CD4-positive, alpha-beta T cell treated with Interleukin-4 for 1 hour (primary cell): ENCODE data around the gene ISOC2.
"Not testable (repeated sequence)": the region's sequence is repeated elsewhere in the genome, so short reads cannot be mapped to it uniquely, and the experiment has no call there.

Source experiments
- DNase-seq, 2 donors: peaks; one replicate each; pipeline ENCODE4 v3.0.0-alpha.2; 2020 to 2022

ISOC2 gene

DNA sequence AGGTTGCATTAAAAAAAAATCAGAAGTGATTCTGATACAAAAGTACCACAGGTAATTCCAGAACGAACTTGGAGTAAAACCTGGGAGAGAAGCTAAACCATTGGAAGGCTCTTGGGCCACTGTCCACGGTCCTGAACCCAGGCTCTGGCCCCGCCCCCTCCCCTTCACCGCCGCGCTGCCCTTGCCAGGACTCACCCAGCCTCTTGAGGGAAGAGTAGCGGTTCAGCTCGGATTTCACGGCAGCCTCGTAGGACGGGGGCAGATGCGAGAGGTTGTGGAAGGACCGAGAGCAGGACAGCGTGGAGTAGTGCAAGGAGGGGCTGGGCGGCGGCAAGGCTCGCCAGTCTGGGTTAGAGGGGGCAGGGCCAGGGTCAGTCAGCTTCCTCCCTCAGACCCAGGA, 24.0 kb downstream of the ISOC2 start:
- DNase-seq = no peak

DNA sequence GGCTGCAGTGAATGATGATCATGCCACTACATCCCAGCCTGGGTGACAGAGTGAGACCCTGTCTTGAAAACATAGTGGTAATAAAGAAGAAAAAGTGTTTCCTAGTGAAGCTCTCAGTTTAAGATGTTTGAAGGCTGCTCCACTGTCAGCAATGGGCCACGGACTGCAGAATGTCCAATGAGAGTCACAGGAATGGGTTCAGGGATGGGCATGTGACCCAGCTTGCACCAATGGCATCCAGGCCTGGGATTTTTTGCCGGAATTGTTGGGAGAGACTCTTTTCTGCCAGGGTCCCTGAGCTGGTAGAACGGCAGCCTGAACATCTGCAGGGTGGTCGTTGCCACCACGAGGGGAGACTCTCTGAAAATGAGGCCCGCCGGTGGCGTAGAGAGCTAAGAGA, 24.6 kb downstream of the ISOC2 start:
- DNase-seq = no peak

DNA sequence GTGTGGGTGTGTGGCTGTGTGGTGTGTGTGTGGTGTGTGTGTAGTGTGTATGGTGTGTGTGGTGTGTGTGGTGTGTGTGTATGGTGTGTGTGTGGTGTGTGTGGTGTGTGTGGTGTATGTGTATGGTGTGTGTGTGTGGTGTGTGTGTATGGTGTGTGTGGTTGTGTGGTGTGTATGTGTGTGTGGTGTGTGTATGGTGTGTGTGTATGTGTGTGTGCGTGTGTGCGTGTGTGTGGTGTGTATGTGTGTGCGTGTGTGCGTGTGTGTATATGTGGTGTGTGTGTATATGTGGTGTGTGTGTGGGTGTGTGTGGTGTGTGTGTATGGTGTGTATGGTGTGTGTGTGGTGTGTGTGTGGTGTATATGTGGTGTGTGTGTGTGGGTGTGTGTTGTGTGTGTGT, 26.4 kb downstream of the ISOC2 start:
- DNase-seq = no peak

DNA sequence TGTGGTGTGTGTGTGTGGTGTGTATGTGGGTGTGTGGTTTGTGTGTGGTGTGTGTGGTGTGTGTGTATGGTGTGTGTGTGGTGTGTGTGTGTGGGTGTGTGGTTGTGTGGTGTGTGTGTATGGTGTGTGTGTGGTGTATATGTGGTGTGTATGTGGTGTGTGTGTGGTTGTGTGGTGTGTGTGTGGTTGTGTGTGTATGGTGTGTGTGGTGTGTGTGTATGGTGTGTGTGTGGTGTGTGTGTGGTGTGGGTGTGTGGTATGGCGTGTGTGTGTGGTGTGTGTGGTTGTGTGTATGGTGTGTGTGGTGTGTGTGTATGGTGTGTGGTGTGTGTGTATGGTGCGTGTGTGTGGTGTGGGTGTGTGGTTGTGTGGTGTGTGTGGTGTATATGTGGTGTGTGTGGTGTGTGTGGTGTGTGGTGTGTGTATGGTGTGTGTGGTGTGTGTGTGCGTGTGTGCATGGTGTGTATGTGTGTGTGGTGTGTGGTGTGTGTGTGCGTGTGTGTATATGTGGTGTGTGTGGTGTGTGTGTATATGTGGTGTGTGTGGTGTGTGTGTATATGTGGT, 27.0 kb downstream of the ISOC2 start:
- DNase-seq = no peak

DNA sequence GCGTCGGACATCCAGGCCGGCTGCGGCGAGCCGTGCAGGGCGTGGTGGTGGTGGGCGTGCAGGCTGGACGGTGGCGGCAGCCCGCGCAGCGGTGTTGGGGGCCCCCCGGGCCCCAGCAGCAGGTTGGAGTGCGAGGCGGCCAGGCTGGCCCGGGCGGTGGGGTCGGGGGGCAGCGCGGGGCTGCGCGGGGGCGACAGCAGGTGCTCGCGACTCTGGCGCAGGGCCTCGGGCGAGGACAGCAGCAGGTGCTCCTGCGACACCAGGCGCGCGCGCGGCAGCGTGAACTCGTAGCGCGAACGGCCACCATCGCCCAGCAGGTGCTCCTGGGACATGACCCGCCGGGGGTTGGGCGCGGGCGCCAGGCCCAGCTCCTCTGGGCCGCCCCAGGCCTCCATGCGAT, 28.1 kb downstream of the ISOC2 start:
- no peak for DNase-seq

DNA sequence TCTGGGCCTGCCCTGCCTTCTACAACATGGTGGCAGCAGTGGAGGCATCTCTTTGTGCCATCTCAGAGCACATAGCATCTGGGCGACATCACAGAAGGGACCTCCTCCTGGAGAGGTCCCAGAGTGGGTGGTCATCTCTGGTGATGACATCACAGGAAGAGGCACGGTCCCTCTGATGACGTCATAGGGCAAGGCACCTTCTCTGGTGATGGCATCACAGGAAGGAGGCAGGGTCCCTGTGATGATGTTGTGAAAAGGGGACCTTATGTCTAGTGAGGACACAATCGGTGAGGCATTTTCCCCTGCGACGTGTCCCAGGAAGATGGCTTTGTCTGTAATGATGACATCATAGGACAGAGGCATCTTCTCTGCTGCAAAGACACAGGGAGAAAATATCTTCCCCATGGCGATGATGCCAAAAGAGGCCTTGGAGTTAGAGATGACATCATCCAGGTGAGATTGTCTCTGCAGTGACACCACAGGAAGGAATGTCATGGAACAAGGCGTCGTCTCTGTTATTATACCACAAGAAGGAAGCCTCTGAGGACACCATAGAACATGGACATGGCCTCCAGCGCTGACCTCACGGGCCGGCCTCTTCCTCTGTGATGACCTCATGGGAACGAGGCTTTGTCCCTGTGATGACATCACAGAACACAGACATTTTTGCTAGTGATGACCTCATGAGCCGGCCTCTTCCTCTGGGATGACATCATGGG, 29.0 kb downstream of the ISOC2 start:
- DNase-seq = no peak

DNA sequence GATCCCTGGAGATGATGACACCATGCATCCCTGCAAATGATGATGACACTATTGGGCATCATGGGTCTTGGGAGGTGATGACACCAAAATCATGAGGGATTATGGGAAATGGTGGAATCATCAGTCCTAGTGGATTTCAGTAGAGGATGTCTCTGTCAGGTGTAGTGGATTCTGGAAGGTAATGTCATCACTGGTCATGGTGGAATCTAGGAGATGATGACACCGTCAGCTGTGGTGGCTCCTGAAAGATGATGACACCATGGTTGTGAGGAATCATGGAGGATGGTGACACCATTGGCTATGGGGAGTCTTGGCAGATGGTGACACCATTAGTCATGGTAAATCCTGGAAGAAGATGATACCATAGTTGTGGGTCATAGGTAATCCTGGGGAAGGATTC, 30.3 kb downstream of the ISOC2 start:
- no peak for DNase-seq

DNA sequence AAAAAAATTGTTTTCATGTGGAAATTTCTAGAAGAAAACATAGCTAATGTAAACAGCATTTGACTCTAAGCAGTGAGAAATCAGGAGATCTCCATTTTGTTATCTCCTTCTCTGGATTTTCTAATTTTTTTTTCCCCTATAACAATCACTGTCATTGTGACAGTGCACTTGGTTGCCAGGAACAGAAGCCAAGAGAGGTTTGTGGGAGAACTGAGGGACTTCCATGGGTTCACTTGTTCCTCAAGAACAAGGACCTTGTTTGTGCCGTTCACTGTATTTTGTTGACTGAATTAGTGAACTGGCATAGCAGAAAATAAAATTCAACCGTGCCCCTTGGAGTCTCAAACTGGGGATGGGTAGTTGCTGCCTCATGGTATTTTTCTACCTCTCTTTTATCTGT, 35.4 kb downstream of the ISOC2 start:
- no peak for DNase-seq

DNA sequence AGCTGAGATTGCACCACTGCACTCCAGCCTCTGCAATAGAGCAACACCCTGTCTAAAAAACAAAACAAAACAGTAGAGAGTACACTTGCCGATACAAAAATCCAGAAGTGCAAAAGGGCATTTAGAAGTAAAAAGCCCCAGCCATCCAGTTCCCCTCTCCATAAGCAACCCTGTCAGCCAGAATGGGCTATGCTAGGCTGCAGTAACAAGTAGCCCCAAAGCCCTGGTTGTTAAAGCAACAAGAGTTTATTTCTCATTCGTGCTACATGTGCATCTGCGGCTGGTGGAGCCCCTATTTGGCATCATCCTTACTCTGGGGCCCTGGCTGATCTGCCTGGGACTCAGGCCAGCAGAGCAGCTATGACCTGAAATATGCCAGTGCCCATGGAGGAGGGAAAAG, 36.9 kb downstream of the ISOC2 start:
- DNase-seq = no peak

DNA sequence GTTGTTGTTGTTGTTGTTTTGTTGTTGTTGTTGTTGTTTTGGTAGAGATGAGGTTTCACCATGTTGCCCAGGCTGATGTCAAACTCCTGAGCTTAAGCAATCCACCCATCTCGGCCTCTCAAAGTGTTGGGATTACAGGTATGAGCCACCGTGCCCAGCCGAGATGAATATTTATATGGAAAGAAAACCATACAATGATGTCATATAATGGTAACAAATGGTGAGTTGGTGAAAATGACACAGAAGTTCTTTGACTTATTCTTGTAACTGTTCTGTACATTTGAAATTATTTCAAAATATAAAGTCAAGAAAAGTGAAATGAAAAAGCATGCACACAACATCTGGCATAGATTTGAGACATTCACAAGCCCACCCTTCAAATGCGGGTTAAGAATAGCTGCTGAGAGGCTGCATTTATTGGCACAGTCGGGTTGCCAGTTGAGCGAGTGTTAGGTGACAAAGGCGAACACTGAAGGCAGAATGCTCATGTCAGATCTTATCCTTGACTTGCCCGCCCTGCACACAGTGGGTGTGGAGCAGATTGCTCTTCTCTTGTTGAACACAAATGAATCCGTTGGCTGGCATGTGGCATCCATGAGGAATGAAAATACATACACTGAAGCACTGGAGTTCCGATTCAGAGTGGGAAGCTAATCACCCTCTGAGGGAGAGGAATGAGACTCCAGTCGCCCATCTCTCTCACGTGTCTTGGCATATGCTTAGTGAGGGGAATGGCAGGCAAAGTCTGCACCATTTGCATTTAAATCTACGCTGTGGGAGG, 38.0 kb downstream of the ISOC2 start:
- DNase-seq = no peak

DNA sequence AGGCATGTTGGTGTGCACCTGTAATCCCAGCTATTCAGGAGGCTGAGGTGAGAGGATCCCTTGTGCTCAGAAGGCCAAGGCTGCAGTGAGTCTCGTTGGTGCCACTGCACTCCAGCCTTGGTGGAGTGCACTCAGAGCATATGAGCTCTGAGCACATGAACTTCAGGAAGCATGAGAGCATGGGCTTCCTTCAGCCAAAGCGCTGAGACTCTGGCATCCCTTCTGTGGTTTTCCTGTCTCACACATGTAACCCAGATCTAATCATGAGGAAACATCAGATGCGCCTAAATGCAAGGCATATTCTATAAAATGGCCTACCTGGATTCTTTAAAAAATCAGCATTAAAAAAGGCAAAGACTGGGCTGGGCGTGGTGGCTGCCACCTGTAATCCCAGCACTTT, 40.2 kb downstream of the ISOC2 start:
- peak; percentile 27 to 56 for DNase-seq

DNA sequence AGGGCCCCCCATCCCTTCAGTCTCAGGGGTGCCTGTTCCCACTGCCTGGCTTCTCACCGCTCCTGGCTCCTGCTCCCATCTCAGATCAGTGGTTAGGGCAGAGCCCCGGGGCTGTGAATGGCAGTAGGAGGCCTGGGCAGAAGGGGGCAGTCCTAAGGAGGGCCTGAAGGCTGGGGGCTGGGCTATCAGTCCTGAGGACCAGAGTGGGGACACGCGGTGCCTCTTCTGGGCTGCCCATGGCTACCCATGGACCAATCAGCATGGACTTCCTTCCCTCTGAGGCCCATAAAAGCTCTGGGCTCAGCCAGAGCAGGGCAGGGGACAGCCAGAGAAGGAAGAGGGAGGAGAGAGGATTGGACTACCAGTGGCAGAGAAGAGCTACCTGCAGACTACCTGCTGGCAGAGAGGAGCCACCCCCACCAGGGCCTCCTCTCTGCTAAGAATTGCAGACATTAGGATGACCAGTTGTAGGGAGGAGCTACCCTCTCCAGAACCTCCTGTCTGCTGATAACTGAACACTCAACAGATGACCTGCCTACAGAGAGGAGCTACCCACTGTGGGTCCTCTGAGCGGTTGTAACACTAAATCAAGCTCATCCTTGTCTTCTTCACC, 41.7 kb downstream of the ISOC2 start:
- no peak for DNase-seq

DNA sequence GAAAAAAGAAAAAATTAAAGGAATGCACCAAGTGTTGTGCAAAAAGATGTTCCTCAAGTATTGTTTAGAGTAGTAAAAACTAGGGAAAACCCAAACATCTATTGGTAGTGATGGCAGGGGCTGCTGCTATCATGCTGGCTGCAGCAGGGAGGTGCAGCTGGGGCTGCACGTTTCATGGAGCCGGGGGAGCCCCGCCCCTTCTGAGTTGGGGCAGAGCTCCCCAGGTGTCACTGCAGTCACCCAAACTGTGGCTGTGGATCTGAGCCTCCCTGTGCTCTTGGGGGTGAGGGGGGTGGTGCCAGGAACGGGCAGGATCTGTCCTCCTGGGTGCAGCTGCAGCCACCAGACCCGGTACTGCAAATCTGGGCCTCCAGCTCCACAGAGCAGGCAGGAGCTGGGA, 42.3 kb downstream of the ISOC2 start:
- no peak for DNase-seq

DNA sequence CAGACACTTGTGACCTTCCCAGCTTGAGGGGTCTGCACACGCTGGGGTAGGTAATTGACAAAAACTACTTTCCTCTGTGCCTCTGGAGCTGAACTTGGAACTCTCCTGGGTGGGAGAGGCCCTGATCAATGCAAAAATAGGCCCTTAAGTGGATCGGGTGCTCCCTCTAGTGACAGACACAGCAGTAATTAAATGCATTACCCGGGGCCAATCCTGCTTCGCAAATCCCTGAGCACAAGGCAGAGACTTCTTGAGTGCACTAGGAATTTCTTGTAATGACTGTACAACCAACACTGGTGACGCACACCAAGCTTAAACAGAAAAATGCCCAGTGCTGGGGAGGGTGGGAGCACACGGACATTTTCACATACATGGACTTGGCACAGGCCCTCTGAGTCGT, 43.3 kb downstream of the ISOC2 start:
- peak; percentile 61 to 72 for DNase-seq

DNA sequence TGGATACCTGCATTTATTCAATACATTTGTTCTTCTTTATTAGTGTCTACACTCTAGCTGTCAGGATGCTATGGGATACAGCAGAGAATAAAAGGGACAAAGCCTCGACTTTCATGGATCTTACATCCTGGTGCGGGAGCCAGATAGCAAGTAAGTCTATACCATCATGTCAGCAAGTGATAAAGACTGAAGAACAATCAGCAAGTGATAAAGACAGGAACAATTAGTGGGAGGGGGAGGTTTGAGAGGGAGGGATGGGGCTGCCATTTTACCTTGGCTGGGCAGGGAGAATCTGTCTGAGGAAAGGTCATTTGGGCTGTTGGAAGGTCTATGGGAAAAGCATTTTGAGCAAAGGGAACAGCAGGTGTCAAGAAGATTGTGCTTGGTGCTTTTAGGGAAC, 51.3 kb downstream of the ISOC2 start:
- no peak for DNase-seq

DNA sequence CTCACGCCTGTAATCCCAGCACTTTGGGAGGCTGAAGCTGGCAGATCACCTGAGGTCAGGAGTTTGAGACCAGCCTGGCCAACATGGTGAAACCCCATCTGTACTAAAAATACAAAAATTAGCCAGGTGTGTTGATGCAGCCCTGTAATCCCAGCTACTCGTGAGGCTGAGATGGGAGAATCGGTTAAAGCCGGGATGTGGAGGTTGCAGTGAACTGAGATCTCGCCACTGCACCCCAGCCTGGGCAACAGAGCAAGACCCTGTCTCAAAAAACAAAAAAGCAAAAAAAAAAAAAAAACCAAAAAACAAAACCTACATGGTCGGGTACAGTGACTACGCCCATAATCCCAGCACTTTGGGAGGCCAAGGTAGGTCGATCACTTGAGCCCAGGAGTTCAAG, 52.3 kb downstream of the ISOC2 start:
- DNase-seq = not testable (repeated sequence)

DNA sequence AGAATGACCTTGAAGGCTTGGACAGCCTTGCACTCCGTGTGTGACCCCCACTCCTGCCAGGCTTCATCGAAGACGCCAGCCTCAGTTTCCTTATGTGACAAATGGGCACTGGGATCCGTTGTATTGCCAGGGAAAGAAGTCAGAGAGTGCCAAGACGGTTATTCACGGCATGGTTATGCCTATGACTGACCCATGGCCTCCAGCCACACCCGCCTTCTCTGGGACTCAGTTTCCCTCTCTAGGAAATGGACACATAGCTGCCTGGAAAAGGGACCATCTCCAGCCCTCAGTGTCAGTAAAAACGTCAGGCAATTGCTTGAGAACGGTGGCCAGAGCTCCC, 52.9 kb downstream of the ISOC2 start:
- DNase-seq = no peak

DNA sequence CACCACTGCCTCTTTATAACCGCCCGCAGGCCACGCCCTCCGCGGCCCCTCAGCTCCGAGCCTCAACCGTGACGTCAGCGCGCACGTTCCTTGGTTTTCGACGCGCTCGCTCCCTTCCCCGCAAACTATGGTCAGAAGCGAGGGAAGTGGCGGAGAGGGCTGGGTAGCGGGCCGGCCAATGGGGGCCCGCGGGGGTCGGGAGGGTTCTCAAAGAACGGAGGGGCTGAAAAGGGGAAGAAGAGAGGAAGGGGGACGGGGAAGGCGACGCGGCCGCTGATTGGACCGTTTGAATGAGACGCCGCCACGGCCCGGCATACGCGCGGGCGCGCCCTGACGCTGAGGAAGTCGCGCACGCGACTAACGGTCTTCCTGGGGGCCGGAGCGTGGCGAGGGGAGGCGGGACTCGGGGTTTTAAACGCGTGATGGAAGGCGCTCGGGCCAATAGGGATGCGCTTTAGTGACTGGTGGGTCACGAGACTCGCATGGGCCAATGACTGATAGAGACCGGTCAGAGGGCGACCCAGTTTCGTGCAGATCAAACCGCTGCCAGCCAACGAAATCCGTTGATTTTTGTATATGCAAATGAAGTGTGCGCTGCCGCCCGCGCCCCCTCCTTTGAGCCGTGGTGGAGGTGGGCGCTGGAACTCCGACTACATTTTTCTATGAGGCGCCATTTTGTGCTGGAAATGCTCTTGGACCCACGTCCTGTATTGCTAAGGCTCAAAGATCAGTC, 53.5 kb downstream of the ISOC2 start:
- peak; percentile 99 for DNase-seq

DNA sequence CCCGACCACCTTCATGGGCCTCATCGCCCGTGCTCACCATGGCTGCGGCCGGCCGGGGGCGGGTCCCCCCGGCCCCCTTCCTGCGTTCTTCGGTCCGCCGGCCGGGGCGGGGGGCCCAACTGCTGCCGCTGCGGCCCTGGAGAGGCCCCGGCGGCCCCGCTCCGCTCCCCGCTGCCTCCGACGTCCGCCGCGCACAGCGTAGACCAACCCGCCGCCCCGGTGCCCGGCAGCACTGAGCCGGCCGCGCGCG, 54.0 kb downstream of the ISOC2 start, which contains the start of gene UBE2S:
TSS of gene UBE2S (minus strand) at position 239 of the 250 bp plus-strand sequence. CDS start at position 40, 199 bp downstream.
- DNase-seq = not testable (repeated sequence)

DNA sequence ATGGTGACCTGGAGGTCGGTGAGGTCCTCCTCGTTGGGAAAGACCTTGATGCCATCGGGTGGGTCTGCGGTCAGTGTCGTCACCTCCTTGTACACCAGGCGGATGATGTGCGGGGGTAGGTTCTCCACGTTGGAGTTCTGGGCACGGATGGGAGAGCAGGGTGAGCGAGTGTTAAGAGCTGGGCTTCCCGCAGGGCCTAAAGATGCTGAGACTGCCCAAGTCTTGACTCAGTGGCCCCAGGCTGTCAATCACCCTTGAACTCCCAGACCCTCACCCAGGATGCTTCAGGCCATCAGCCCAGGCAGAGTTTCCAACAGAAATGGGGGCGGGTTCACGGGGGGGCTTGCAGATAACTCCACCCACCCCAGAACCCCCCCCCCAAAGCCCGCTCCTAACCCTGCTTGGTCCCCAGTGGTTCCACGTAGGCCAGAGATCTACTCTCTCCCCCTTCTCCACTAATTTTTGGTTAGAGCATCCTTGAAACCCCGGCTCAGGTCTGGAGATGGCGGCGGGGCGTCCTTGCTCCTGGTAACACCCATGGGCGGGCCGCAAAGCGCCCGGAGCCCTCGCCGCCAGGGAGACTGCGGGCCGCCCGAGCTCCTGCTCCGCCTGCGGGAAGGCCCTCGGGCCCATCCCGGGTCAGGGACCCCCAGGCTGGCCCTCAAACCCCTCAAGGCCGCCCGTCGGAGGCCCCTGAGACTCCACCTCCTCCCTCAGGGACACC, 54.5 kb downstream of the ISOC2 start:
- peak in 1 of 2 donors; percentile 27 for DNase-seq

DNA sequence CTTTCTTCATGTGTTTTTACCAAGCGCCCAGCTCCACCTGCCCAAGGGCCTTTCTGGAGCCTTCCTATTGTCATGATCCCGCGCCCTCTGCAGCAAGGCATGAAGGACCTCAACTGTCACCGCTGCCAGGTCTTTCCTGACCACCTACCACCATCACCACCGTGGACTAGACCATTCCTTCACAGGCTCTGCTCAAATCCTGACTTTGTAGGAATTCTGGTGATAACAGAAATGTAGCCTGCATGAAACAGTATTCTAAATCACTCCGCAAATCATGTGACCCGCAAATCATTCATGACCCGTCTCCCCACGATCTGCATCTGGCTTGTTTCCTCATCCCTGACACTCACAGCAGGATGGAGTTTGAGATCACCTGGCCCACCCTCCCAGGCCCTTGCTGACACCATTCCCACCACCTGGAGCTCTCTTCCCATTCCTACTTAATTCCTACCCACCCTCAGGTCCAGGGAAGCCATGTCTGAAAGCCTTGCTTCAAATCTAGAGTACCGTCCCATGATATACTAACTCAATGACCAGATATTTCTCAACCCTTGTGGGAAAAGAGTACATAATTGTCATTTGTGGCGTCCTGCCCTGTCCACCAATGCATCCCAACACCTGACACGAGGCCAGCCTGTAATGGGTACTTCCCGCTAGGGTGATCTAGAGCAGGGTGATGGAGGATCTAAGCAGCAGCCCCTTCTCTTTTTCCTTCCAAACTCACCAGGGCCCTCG, 55.2 kb downstream of the ISOC2 start:
- peak in 1 of 2 donors; percentile 19 for DNase-seq

DNA sequence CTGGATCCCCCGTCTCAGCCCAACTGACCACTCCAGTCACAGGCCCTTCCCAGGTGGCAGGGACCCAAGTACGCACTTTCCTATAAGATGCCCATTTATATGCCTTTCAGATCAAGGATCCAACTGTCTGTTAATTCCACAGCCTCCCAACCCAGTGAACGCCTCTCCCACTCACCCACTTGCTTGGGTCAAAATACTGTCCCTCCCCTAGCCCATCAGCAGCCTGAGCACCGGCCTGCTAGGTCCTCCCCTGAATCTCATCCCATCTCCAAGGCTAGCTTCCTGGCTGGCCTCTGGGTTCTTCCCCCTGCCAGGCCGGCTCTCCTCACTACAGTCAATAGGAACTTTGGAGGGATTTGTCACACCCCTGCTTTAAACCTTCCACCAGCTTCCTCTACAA, 55.8 kb downstream of the ISOC2 start:
- no peak for DNase-seq
